Measurements from ENCODE around the gene CAPN15.
"Not testable (repeated sequence)": the region's sequence is repeated elsewhere in the genome, so short reads cannot be mapped to it uniquely, and the experiment has no call there.

CAPN15 gene

DNA sequence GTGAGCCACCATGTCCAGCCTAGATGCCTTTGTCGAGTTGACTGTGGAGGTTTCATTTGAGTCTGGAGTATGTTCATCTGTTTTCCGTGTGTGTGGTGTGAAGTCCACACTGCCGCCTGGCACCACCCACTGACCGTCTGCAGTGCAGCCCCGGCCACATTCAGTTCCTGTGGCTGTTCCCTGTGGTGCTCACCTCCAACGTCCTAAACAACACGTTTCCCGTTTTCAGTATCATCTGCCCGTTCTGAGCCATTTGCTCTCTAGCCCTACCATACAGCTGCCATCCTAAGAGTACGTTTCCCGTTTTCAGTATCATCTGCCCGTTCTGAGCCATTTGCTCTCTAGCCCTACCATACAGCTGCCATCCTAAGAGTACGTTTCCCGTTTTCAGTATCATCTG lies 20.0 kb upstream of the CAPN15 start:
- DNase-seq, result not testable (repeated sequence)

DNA sequence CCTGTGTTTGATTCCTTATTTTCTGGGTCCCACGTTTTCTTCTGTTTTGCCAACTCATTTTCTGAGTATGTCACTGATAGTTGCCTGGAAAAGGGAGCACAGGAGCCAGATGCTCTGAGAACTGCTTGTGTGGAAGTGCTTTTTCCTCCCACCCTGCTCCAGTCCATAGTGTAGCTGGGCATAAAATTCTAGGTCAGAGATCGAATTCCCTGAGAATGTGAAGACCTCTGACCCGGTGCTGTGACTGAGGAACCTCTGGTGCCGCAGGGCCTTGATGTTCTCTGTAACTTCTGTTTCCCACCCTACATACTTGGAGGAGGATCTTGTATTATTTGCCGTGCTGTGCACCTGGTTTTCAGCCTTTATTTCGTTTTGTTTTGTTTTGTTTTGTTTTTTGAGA lies 19.5 kb upstream of the CAPN15 start:
- no peak for DNase-seq

DNA sequence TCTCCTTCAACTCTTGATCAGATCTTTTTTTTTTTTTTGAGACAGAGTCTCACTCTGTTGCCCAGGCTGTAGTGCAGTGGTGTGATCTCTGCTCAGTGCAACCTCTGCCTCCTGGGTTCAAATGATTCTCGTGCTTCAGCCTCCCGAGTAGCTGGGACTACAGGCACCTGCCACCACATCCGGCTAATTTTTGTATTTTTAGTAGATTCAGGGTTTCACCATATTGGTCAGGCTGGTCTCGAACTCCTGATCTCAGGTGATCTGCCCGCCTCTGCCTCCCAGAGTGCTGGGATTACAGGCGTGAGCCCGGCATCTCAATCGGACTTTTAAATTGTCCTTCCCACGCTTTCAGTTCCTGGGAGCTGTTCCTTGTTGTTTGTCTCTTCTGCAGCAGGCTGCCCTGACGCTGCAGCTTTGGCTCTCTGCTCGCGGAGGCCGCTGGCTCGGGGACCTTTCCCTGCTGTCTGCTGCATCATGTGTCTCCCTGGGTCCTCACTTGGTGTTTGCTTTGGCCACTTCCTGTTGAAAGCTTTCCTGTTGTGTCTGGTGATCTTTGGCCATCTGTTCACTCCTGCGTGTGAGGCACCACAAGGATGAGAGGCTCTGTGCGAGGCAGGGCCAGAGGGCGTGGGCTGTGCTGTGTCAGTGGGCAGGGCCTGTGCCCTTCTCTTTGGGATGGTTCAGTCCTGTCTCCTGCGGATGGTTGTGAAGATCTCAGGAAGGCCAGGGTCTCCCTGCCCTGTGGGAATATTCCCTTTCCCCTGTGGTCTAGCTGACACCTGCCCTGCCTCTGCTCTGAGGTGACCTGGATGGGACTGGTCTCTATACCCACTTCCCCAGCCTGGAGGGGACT lies 18.4 kb upstream of the CAPN15 start:
- no peak for DNase-seq

DNA sequence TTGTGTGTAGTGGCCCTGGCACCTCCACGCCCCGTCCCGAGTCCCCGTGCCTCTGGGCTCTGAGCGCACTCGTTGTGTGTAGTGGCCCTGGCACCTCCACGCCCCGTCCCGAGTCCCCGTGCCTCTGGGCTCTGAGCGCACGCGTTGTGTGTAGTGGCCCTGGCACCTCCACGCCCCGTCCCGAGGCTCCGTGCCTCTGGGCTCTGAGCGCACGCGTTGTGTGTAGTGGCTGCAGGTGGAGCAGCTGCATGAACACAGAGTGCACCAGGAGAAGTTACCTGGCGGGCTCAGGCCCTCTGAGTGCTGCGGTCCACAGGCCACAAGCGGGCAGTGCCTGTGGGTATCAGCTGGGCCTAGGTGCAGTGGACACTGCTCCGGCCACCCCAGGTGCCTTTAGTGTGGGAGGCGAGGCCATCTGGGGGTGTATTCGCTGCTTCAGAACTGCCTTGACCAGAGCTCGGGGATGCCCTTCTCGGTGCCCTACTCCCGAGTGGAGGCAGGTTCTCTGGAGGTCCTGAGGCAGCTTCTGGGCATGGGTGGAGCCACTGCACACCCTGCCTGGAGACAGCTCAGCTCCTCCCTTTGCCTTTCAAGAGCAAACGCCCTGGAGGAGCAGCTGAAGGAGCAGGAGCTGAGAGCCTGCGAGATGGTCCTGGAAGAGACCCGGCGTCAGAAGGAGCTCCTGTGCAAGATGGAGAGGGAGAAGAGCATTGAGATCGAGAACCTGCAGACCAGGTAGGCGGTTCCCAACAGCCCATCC lies 17.3 kb upstream of the CAPN15 start:
- no peak for DNase-seq

- no peak for DNase-seq
Measured at GRCh38 chr16:512802-513201, 14.7 kb upstream of the CAPN15 start.

DNA sequence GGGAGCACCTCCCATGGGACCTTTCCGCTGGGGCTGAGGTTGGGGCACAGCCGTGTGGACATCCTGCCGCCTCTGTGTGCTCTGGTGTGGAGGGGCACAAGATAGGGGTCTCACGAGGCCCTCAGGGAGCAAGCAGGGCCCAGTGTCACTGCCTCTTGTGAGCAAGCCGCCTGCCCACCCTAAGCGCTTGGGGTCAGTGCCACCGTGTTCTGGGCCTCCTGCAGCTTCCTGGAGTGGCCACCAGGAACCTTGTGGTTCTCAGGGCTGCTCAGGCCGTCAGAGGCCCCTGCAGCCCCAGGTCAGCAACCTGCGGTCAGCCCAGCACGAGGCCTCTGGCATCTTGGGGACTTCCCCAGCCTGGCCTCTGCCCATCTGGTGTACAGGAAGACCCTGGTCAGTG lies 13.6 kb upstream of the CAPN15 start:
- no peak for DNase-seq

DNA sequence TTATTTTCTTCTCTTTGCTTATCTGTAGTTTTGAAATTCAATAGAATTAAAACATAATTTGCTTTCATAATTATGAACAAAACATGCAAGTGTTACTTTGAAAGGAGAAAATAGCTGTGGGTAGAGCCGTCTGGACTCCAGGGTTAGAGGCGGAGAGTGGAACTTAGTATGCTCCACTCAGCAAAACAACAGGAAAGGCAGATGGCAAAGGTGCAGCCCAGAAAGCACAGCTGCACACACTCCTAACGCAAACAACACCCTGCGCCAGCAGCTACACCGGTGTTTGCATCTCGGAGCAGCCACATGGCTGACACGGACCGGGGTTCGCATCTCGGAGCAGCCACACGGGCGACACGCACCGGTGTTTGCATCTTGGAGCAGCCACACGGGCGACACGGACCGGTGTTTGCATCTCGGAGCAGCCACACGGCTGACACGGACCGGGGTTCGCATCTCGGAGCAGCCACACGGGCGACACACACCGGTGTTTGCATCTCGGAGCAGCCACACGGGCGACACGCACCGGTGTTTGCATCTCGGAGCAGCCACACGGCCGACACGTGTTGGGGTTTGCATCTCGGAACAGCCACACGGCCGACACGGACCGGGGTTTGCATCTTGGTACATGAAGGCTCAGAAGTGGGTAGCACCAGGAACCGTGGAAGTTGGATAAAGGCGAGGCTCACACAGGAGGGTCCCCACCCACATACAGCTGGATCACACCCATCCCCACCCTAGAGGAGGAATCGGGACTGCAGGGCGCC lies 12.2 kb upstream of the CAPN15 start:
- no peak for DNase-seq

GRCh38 chr16:515939-516226 lies 11.6 kb upstream of the CAPN15 start:
- DNase-seq, result no peak

- DNase-seq, result no peak
Measured at GRCh38 chr16:516301-516700, 11.2 kb upstream of the CAPN15 start.

DNA sequence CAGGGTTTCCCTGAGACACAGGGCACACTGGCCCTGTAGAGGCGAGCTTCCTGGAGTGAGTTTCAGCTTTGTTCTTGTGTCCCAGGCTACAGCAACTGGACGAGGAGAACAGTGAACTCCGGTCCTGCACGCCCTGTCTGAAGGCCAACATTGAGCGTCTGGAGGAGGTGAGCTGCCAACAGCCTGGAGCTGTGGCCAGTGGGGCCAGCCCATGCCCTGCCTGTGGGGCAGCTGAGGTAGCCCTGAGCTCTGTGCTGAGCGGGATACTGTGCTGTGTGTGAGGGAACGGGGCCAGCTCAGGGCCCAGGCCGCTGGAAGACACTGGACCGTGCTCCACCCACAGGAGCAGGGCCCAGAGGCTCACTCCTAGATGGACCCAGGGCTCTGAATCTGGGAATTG lies 8.7 kb upstream of the CAPN15 start:
- DNase-seq, result no peak

- no peak for DNase-seq
Measured at GRCh38 chr16:519425-519824, 8.1 kb upstream of the CAPN15 start.

DNA sequence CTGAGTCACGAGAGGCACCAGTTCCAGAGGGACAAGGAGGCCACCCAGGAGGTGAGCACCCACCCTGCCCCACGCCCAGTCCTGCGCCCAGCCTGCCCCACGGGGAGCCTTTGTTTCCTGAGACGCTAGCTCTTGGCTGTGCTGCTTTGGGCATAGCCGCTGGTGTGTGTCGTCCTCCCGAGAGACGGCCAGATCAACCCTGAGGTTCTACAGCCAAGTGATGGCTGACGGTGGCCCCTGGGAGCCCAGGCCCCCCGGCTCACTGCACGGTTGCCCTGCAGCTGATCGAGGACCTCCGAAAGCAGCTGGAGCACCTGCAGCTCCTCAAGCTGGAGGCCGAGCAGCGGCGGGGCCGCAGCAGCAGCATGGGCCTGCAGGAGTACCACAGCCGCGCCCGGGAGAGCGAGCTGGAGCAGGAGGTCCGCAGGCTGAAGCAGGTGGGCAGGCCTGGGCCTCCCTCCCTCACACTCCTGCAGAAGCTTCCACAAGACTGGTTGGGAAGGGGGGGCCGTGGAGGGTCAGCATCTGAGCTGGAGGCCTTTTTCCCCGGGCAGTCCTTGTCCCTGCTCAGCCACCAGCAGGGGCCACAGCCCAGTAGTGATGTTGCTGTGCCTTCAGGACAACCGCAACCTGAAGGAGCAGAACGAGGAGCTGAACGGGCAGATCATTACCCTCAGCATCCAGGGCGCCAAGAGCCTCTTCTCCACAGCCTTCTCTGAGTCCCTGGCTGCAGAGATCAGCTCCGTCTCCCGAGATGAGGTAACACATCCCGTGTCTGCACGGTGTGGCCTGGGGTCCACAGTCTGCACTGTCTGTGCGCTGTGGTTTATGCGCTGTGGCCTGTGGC lies 7.4 kb upstream of the CAPN15 start:
- no peak for DNase-seq

- no peak for DNase-seq
Measured at GRCh38 chr16:520847-521246, 6.7 kb upstream of the CAPN15 start.

DNA sequence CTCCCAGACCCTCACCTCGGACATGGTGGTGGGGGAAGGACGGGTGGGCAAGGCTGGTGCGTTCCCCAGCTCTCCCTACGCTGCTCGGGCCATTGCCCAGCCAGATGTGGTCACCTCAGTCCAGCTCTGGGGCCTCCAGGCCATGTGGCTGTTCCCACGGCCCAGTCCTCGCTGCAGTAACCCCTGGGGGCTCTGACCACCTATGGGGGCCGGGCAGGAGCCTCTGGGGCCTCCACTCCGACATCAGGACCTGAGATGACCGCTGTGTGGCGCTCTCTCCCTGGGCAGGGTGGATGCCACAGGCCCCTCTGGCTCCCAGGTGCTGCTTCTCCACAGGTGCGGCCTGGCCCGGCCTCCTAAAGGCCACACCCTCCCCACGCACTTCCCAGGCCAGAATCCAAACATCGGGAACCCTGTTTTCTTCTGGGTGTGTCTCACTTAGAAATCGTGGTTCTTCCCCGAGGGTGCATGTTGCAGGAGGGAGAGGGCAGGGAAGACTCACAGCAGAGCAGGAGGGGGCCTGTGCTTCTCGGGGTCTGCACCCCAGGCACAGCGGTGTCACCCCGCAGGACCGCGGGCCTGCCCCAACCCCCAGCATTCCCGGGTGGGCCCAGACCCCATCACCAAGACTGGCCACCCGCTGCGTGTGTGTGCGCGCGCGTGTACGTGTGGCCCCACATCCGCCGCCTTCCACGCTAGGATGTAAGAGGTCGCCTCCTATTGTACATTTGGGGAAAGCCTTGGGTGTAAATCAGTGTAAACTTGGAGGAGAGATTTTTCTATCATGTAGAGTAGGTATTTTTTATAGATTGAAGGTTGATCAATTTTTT lies 5.9 kb upstream of the CAPN15 start:
- no peak for DNase-seq

GRCh38 chr16:522320-523096 lies 5.0 kb upstream of the CAPN15 start:
- no peak for DNase-seq

DNA sequence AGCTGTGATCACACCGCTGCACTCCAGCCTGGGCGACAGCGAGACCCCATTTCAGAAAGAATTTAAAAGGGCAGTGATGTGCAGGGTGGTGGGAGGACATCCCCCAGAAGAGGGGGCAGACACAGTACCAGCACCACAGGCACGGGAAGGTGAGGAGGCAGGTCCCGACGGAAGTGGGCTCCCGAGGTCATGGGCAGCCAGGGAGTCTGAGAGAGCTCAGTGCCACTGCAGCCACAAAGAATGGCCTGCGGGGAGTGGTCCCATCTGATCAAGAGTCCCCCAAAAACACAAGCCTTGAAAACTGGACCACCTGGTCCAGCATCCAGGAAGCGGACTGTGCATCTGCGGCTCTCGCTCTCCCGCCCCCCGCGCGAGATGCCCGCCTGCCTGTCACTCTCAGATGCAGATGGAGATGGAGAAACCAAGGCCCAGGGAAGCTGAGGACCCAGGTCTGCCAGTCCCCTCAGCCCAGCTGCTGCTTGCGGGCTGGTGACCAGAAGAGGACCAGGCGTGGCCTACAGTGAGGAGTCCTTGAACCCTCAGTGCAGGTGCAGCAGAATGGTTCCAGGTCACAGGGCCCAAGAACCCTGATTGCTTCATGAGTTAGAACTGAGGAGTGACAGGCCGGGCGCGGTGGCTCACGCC lies 4.3 kb upstream of the CAPN15 start:
- DNase-seq, result no peak

DNA sequence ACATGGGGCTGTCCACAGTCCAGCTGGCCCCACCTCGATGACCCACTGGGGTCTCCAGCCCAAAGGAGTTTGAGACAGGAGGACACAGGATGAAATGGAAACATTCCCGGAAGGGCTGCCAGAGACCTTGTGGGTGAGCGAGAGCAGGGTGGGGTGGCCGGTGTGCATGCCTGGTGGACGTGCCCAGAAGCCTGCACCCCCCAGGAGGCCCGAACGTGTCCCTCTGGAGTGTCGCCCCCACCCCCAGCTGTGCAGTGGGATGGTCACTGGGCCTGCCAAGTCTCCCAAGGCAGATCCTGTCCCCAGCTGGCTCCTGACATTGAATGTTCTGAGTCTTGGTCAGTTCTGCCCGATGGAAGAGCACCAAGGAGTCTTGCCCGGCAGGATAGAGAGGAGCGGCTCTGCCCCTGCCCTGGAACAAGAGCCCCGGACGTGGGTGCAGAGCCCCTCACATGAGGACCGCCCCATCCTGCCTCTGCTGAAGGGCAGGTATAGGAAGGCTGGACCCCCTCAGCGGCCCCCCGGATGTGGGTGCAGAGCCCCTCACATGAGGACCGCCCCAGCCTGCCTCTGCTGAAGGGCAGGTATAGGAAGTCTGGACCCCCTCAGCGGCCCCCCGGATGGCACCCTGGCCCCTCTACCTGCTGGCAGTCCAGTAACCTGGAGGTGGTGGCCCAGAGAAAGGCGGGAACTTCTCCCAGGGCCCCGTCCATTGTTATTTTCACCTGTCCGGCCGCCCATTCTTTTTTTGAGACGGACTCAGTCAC lies 3.1 kb upstream of the CAPN15 start:
- no peak for DNase-seq

DNA sequence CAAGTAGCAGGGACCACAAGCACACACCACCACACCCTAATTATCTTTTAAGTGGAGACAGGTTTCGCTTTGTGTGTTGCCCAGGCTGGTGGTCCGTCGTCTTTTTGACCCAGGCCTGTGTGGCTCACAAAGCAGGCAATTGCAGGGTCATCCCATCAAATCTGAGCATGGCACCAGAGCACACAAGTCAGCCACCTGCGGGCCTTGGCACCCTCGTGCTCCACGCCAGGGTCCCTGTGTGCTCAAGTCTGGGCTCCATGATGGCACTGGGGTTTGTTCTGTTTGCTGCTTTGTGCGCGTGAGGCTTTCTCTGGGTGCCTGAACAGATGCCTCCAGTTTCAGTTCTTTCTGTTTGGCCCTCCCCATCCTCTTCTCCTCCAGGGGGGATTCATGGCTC lies 2.4 kb upstream of the CAPN15 start:
- no peak for DNase-seq

DNA sequence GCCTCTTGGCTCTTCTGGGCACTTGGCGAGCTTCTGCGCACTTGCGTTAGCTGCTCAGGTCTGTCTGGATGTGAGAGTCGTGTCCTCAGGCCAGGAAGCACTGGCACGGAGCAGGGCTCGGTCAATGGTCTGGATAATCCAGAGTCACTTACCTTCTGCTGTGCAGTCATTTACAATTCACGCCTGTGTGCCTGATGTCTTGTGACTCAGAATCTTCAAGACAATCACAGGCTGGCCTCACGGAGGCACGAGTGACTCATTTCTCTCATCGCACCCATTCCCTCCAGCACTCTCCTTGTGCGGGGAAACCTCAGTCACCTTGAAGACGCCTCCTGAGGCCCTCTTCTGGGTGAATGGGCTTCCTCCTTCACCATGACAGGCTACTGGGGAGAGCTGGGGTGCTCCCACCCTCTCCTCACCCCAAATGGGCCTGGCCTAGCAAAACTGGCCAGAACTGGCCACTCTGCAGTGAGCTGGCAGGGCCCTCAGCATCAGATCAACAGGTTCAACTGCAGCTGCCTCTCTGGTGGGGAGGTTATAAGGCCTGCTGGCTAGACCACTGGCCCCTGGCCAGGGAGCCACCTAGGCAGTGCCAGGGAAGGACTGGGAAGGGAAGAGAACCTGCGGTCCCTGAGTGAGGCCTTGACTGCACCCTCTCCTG lies 1.9 kb upstream of the CAPN15 start:
- no peak for DNase-seq

Measured in NCI-H510A treated with DMSO at 0.1 percent for 48 hours (cell line).